ENCODE data around the gene BOD1L1. TPM values are rescaled to one million over a fixed set of nuclear protein-coding genes. Genes with fewer than 3 reads are reported as not detected.
A peak's percentile ranks its signal among the peaks of the same experiment; 100 is the strongest.

BOD1L1 gene
- total RNA-seq, 4 donors from 2014 or later: 33.7 to 72.2 (median 60.8) TPM

- Histone ChIP-seq H3K4me1 (peaks cover 0 to 23% (median 19%) of the 10 kb centered on the region in 4 donors), H3K36me3 (no peaks in the 10 kb centered on the region), H3K9me3 (no peaks in the 10 kb centered on the region), H3K4me3 (peak overlapping the region; percentile 8 to 88 (median 10)), H3K27me3 (peaks cover 100% of the 10 kb centered on the region), H3K27ac (peak overlapping the region; percentile 49 to 94 (median 84))
- intact Hi-C loops (cut with DNase I; ENCODE audit: low total_unique reads) (loop anchor here (5.0 to 10.0 kb wide), 3 partner anchors 58 to 395 kb away; partner anchors contain the start of gene RAB28), in situ Hi-C loops (cut with MboI; ENCODE audit: low pct_ligation_motif_present in 1 of 4, low pct_unique_long_range_greater_than_20kb in 1 of 4, low sequenced_read_pairs in 3 of 4) (loop anchor here (5.0 to 10.0 kb wide), 4 partner anchors 678 to 805 kb away; no protein-coding TSS in a partner anchor)
- TF ChIP-seq CTCF (IDR thresholded peaks at IDR 0.05) (no peak), EP300 (IDR thresholded peaks at IDR 0.05; ENCODE audit: low read depth) (no peak), POLR2AphosphoS5 (IDR thresholded peaks at IDR 0.05) (no peak), POLR2A (IDR thresholded peaks at IDR 0.05) (no peak)
- WGBS, 2 donors (ENCODE audit: low coverage in 1 of 2): 15 to 31% methylated on average over 12 to 42 of the region's 42 CpGs
- DNase-seq: no peak
These were observed 87.7 kb downstream of the BOD1L1 start for GRCh38 chr4:13539619-13540445.

- DNase-seq: no peak
- H3K27me3 ChIP-seq: peaks cover 100% of the 10 kb centered on the region
- TF ChIP-seq POLR2AphosphoS5 (IDR thresholded peaks at IDR 0.05) (no peak), EP300 (IDR thresholded peaks at IDR 0.05; ENCODE audit: low read depth) (no peak), CTCF (IDR thresholded peaks at IDR 0.05) (no peak), POLR2A (IDR thresholded peaks at IDR 0.05) (no peak)
- H3K9me3 ChIP-seq: no peaks in the 10 kb centered on the region
- in situ Hi-C loops (cut with MboI; ENCODE audit: low pct_ligation_motif_present in 1 of 4, low pct_unique_long_range_greater_than_20kb in 1 of 4, low sequenced_read_pairs in 3 of 4) (loop anchor here in 2 of 4 donors (5.0 kb wide), 2 partner anchors 677 to 687 kb away; no protein-coding TSS in a partner anchor), intact Hi-C loops (cut with DNase I; ENCODE audit: low total_unique reads) (no loop called here)
- H3K36me3 ChIP-seq: no peaks in the 10 kb centered on the region
- H3K4me1 ChIP-seq: peaks cover 0 to 17% (median 15%) of the 10 kb centered on the region in 4 donors
- H3K27ac ChIP-seq: peak overlapping the region; percentile 49 to 94 (median 84)
- WGBS, 2 donors (ENCODE audit: low coverage in 1 of 2): 23% methylated on average over 11 to 23 of the region's 23 CpGs
- H3K4me3 ChIP-seq: peak overlapping the region in 3 of 4 donors; percentile 9 to 88 (median 10)
These were observed 88.4 kb downstream of the BOD1L1 start for GRCh38 chr4:13539047-13539618.

- no peaks in the 10 kb centered on the region for H3K36me3 ChIP-seq
- peak overlapping the region in 3 of 4 donors; percentile 9 to 88 (median 10) for H3K4me3 ChIP-seq
- H3K27ac ChIP-seq: peak overlapping the region; percentile 49 to 94 (median 84)
- TF ChIP-seq POLR2AphosphoS5 (IDR thresholded peaks at IDR 0.05) (no peak), EP300 (IDR thresholded peaks at IDR 0.05; ENCODE audit: low read depth) (no peak), CTCF (IDR thresholded peaks at IDR 0.05) (no peak), POLR2A (IDR thresholded peaks at IDR 0.05) (no peak)
- 48 to 67% methylated on average over 3 to 16 of the region's 16 CpGs for WGBS, 2 donors (ENCODE audit: low coverage in 1 of 2)
- in situ Hi-C loops (cut with MboI; ENCODE audit: low pct_ligation_motif_present in 1 of 4, low pct_unique_long_range_greater_than_20kb in 1 of 4, low sequenced_read_pairs in 3 of 4): loop anchor here in 2 of 4 donors (5.0 kb wide), 2 partner anchors 676 to 686 kb away; no protein-coding TSS in a partner anchor
- H3K4me1 ChIP-seq: peaks cover 0 to 11% (median 11%) of the 10 kb centered on the region in 4 donors
- intact Hi-C loops (cut with DNase I; ENCODE audit: low total_unique reads): no loop called here
- no peaks in the 10 kb centered on the region for H3K9me3 ChIP-seq
- DNase-seq: no peak
- H3K27me3 ChIP-seq: peaks cover 100% of the 10 kb centered on the region
These were observed 89.0 kb downstream of the BOD1L1 start for GRCh38 chr4:13538427-13538973.

GRCh38 chr4:13537832-13538177 lies 89.7 kb downstream of the BOD1L1 start:
- TF ChIP-seq POLR2AphosphoS5 (IDR thresholded peaks at IDR 0.05) (no peak), EP300 (IDR thresholded peaks at IDR 0.05; ENCODE audit: low read depth) (no peak), CTCF (IDR thresholded peaks at IDR 0.05) (no peak), POLR2A (IDR thresholded peaks at IDR 0.05) (no peak)
- no peaks in the 10 kb centered on the region for H3K36me3 ChIP-seq
- H3K4me1 ChIP-seq: peaks cover 0 to 11% (median 11%) of the 10 kb centered on the region in 4 donors
- no peak overlapping the region for H3K4me3 ChIP-seq
- no peaks in the 10 kb centered on the region for H3K9me3 ChIP-seq
- intact Hi-C loops (cut with DNase I; ENCODE audit: low total_unique reads) (no loop called here), in situ Hi-C loops (cut with MboI; ENCODE audit: low pct_ligation_motif_present in 1 of 4, low pct_unique_long_range_greater_than_20kb in 1 of 4, low sequenced_read_pairs in 3 of 4) (loop anchor here in 2 of 4 donors (5.0 kb wide), 2 partner anchors 676 to 686 kb away; no protein-coding TSS in a partner anchor)
- peak overlapping the region; percentile 8 to 94 (median 49) for H3K27ac ChIP-seq
- peaks cover 100% of the 10 kb centered on the region for H3K27me3 ChIP-seq
- 38% methylated on average over 10 of the region's 10 CpGs; no CpG with 5 or more reads in 1 of the 2 donors for WGBS, 2 donors (ENCODE audit: low coverage in 1 of 2)
- DNase-seq: no peak

Data from transverse colon (tissue), 4 donors.